Measurements from ENCODE around the gene AQP1. TPM values are rescaled to one million over a fixed set of nuclear protein-coding genes. Genes with fewer than 3 reads are reported as not detected.

Gene AQP1
- total RNA-seq, 1 experiment from 2014 or later = not detected

DNA sequence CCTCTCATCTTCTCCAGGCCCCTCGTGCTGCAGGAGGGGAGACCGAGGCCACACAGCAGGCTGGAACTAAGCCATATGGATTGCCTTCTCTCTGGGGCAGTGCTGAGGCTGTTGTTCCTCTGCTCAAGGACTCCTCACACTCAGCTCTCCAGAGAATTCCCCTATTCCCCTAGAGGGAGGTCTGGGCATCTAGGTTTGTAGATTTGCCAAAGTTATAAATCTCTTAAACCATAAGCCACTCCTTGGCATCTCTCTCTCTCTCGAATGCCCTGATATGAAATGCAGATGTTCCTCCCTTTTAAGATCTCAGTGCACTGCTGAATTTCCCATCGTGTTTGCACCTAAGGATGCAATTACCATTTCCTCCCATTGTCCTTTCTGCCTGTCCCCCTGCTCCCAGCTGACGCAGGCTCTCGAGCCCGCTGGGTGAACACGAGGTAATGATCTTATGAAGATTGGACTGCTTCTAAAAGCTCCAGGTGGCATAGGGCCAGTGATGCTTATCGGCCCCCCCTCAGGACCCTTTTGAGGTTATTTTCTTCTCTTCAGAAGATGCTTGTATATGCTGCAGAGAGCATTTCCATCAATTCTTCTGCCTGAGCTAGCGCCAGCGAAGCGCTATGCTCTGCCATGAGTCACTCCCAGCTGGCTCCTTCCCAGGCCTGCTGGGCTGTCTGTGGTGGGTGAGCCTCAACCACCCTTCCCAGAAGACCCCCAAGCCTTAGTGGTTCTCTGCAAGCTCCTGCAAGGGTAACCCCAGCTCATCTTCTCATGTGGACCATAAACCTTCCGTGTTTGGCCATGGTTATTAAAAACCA is 41.6 kb upstream of the AQP1 start:
- POLR2A ChIA-PET = no interaction called here

DNA sequence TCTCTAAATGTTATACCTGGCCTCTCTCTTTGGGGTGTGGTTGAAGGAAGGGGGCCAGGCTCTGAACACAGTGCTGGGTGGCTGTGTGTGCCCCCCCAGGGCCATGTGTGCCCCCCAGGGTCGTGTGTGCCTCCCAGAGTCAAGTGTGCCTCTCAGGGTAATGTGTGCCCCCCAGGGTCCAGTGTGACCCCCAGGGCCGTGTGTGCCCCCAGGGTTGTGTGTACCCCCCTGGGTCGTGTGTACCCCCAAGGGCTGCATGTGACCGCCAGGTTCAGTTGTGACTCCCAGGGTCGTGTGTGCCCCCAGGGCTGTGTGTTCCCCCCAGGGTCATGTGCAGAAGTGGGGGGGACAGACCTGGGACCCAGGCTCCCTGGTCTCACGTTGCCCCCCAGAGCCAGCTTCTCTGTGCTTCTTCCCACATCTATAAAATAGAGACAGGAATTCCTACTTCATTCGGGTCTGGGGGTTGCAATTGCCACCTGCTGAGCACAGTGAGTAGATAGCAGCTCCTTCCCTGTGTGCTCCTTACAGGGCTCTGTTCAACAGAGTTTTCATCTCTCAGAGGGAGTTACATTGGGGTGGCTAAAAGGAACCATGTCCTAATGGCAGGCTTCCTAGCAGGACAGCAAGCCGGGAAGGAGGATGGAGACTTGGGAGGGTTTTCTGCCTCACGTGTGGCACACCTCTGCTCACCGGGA is 40.7 kb upstream of the AQP1 start:
- POLR2A ChIA-PET = no interaction called here
- no peaks in the 10 kb centered on the region for H3K4me1 Mint-ChIP-seq (ENCODE audit: insufficient read depth, unreplicated experiment)
- DNase-seq (ENCODE audit: unreplicated experiment) = no peak
- intact Hi-C loops (cut with micrococcal nuclease) = no loop called here
- H3K36me3 Mint-ChIP-seq (ENCODE audit: insufficient read depth, unreplicated experiment) = peaks cover 6% of the 10 kb centered on the region
- no TSS peak for BruUV-seq (replicated peaks)
- CTCF ChIA-PET = interaction anchor here (0.5 kb wide), 1 partner anchor 228 kb away, joined by 3 read pairs; no protein-coding TSS in a partner anchor
- TF ChIP-seq, protein P1, sequence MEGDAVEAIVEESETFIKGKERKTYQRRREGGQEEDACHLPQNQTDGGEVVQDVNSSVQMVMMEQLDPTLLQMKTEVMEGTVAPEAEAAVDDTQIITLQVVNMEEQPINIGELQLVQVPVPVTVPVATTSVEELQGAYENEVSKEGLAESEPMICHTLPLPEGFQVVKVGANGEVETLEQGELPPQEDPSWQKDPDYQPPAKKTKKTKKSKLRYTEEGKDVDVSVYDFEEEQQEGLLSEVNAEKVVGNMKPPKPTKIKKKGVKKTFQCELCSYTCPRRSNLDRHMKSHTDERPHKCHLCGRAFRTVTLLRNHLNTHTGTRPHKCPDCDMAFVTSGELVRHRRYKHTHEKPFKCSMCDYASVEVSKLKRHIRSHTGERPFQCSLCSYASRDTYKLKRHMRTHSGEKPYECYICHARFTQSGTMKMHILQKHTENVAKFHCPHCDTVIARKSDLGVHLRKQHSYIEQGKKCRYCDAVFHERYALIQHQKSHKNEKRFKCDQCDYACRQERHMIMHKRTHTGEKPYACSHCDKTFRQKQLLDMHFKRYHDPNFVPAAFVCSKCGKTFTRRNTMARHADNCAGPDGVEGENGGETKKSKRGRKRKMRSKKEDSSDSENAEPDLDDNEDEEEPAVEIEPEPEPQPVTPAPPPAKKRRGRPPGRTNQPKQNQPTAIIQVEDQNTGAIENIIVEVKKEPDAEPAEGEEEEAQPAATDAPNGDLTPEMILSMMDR (IDR thresholded peaks at IDR 0.05; ENCODE audit: unreplicated experiment) = no peak
- no peaks in the 10 kb centered on the region for H3K9me3 Mint-ChIP-seq (ENCODE audit: unreplicated experiment)
- no peak overlapping the region for H3K4me3 Mint-ChIP-seq (ENCODE audit: unreplicated experiment)
- no peaks in the 10 kb centered on the region for H3K27me3 Mint-ChIP-seq (ENCODE audit: insufficient read depth, unreplicated experiment)
- no peak overlapping the region for H3K27ac Mint-ChIP-seq (ENCODE audit: low read depth, unreplicated experiment)

More for the DNA sequence above, 41.6 kb upstream of the AQP1 start:
- TF ChIP-seq, protein P1 (IDR thresholded peaks at IDR 0.05; ENCODE audit: unreplicated experiment) = no peak
- BruUV-seq (replicated peaks) = no TSS peak
- Mint-ChIP-seq H3K4me1 (ENCODE audit: insufficient read depth, unreplicated experiment) (no peaks in the 10 kb centered on the region), H3K4me3 (ENCODE audit: unreplicated experiment) (no peak overlapping the region), H3K27ac (ENCODE audit: low read depth, unreplicated experiment) (no peak overlapping the region), H3K36me3 (ENCODE audit: insufficient read depth, unreplicated experiment) (peaks cover 6% of the 10 kb centered on the region), H3K9me3 (ENCODE audit: unreplicated experiment) (no peaks in the 10 kb centered on the region), H3K27me3 (ENCODE audit: insufficient read depth, unreplicated experiment) (no peaks in the 10 kb centered on the region)
- intact Hi-C loops (cut with micrococcal nuclease) = no loop called here
- DNase-seq (ENCODE audit: unreplicated experiment) = no peak
- CTCF ChIA-PET = interaction anchor here (0.5 kb wide), 1 partner anchor 229 kb away, joined by 3 read pairs; no protein-coding TSS in a partner anchor

DNA sequence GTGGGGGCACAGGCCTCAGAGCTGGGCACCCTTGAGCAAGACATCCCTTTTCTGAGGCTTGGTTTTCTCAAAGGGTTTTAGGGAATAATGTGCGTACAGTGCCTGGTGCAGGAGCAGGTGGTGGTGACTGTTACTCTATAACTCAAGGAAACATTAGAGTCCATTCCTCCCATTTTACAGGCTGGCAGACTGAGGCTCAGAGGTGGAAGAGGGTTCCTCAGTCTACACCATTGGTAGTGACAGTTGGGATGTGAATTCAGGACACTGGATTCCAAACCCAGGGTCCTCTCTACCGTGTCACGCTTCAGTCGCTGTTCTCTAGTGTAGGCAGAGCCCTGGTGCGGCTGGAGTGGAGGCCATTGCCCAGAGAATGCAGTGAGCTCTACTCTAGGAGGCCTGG is 40.0 kb upstream of the AQP1 start:
- intact Hi-C loops (cut with micrococcal nuclease) = no loop called here
- BruUV-seq (replicated peaks) = no TSS peak
- ChIA-PET POLR2A (no interaction called here), CTCF (interaction anchor here (0.5 kb wide), 1 partner anchor 66 kb away, joined by 3 read pairs; no protein-coding TSS in a partner anchor)
- no peak overlapping the region for H3K27ac Mint-ChIP-seq (ENCODE audit: low read depth, unreplicated experiment)
- H3K9me3 Mint-ChIP-seq (ENCODE audit: unreplicated experiment) = no peaks in the 10 kb centered on the region
- no peak overlapping the region for H3K4me3 Mint-ChIP-seq (ENCODE audit: unreplicated experiment)
- H3K36me3 Mint-ChIP-seq (ENCODE audit: insufficient read depth, unreplicated experiment) = peaks cover under 1% of the 10 kb centered on the region
- H3K27me3 Mint-ChIP-seq (ENCODE audit: insufficient read depth, unreplicated experiment) = no peaks in the 10 kb centered on the region
- DNase-seq (ENCODE audit: unreplicated experiment) = no peak
- H3K4me1 Mint-ChIP-seq (ENCODE audit: insufficient read depth, unreplicated experiment) = no peaks in the 10 kb centered on the region
- TF ChIP-seq, protein P1 (IDR thresholded peaks at IDR 0.05; ENCODE audit: unreplicated experiment) = no peak

DNA sequence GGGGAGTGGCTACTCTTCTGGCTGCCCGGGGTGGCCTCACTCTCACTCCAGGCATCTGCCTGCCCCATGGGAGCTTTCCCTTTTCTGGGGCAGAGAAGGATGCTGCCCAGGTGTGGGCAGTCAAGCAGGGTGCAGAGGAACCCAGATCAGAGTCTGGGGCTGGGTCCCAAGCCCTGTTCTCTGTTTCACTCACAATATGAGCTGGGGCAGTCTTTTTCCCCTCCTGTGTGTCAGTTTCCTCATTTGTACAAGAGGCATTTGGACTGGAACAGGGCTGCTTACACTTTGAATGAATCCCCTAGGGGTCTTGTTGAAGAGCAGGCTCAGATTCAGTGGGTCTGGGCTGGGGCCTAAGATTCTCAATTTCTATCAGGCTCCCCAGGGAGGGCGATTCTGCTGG is 38.4 kb upstream of the AQP1 start:
- POLR2A ChIA-PET = interaction anchor here (0.6 kb wide), 2 partner anchors 8 to 67 kb away, joined by 3 to 6 read pairs; no protein-coding TSS in a partner anchor
- CTCF ChIA-PET = interaction anchor here (1.6 kb wide), 1 partner anchor 66 kb away, joined by 4 read pairs; no protein-coding TSS in a partner anchor

More for the DNA sequence above, 38.4 kb upstream of the AQP1 start:
- BruUV-seq (replicated peaks) = no TSS peak
- H3K4me3 Mint-ChIP-seq (ENCODE audit: unreplicated experiment) = no peak overlapping the region
- intact Hi-C loops (cut with micrococcal nuclease) = no loop called here
- no peaks in the 10 kb centered on the region for H3K27me3 Mint-ChIP-seq (ENCODE audit: insufficient read depth, unreplicated experiment)
- TF ChIP-seq, protein P1 (IDR thresholded peaks at IDR 0.05; ENCODE audit: unreplicated experiment) = no peak
- H3K27ac Mint-ChIP-seq (ENCODE audit: low read depth, unreplicated experiment) = no peak overlapping the region
- DNase-seq (ENCODE audit: unreplicated experiment) = no peak
- no peaks in the 10 kb centered on the region for H3K4me1 Mint-ChIP-seq (ENCODE audit: insufficient read depth, unreplicated experiment)
- no peaks in the 10 kb centered on the region for H3K9me3 Mint-ChIP-seq (ENCODE audit: unreplicated experiment)
- H3K36me3 Mint-ChIP-seq (ENCODE audit: insufficient read depth, unreplicated experiment) = no peaks in the 10 kb centered on the region
